ENCODE results near the gene STRN3. TPM values are rescaled to one million over a fixed set of nuclear protein-coding genes. Genes with fewer than 3 reads are reported as not detected.

The STRN3 gene
- total RNA-seq, 2 experiments from 2014 or later, result 16.0 to 18.1 TPM

DNA sequence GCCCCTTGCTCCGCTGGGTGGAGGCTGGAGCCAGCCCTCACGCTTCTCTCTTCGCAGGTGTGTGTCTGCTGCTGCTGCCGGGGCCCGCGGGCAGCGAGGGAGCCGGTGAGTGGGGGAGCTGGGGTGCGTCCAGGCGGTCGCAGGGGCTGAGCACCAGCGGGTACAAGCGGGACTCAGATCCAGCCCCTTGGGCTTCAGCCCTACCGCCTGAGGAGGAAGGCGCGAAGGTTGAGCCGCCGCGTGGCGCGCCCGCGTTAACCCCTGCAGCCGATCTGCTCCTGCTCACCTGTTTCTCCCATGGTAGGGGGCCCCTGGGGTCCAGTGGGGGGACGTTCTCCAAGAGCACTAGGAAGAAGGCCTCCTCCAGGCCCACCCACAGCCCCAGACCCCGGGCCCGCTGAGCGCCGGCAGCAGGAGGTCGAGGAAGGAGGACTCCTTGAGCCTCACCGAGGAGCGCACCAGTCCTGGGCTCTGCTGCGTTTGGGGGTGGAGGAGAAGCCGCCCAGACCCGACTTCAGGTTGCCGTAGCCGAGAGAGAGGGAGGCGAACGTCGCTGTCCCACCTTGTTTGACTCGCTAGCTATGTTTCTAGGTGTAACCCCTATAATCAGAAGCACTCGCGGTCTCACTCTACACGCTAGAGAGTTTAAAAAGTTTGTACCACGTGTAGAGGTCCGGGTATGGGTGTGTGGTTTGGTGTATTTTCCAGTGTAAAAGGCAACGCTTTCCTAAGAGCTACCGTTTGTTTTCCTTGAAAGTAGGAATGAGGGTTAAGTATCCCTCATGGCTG is 151.0 kb downstream of the STRN3 start:
- peaks cover 13% of the 10 kb centered on the region for H3K4me1 Mint-ChIP-seq
- no peaks in the 10 kb centered on the region for H3K9me3 Mint-ChIP-seq
- no peak overlapping the region for H3K27ac Mint-ChIP-seq
- peaks cover 61% of the 10 kb centered on the region for H3K27me3 Mint-ChIP-seq
- H3K4me3 Mint-ChIP-seq, result peak overlapping the region; percentile 78
- peak; percentile 15 for DNase-seq
- H3K36me3 Mint-ChIP-seq, result peaks cover 2% of the 10 kb centered on the region

DNA sequence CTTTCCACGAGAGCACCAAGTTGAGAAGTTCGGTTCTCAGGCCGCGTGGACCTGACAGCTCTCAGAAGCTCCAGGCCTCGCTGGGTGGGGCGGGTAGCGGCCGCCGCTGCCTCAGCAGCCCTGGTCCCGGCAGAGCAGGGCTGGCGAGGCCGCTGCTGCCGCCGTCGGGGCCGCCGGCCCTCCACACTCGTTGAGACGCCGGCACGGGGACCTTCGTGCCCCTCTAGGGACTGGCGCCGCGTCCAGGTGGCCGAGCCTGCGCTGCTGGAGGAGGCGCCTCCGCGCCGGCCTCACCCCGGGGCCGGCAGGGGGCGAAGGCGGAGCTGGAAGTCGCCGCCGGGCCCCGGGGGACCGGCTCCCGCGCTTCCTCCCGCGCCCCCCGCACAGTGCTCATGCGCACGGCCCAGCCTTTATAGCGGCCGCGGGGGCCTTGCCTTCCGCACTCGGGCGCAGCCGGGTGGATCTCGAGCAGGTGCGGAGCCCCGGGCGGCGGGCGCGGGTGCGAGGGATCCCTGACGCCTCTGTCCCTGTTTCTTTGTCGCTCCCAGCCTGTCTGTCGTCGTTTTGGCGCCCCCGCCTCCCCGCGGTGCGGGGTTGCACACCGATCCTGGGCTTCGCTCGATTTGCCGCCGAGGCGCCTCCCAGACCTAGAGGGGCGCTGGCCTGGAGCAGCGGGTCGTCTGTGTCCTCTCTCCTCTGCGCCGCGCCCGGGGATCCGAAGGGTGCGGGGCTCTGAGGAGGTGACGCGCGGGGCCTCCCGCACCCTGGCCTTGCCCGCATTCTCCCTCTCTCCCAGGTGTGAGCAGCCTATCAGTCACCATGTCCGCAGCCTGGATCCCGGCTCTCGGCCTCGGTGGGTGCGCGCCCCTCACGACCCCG is 151.8 kb downstream of the STRN3 start, which contains the start of gene COCH:
COCH (plus strand) TSS at position 440 of the 879 bp plus-strand sequence; CDS start at position 820, 380 bp downstream.
- no peaks in the 10 kb centered on the region for H3K9me3 Mint-ChIP-seq
- peak within 1 kb of the TSS; percentile 78 for H3K4me3 Mint-ChIP-seq
- H3K27me3 Mint-ChIP-seq, result peaks cover 68% of the 10 kb centered on the region
- H3K36me3 Mint-ChIP-seq, result peaks cover 2% of the 10 kb centered on the region
- H3K4me1 Mint-ChIP-seq, result peaks cover 13% of the 10 kb centered on the region
- peak; percentile 63 for DNase-seq
- no peak within 1 kb of the TSS for H3K27ac Mint-ChIP-seq

DNA sequence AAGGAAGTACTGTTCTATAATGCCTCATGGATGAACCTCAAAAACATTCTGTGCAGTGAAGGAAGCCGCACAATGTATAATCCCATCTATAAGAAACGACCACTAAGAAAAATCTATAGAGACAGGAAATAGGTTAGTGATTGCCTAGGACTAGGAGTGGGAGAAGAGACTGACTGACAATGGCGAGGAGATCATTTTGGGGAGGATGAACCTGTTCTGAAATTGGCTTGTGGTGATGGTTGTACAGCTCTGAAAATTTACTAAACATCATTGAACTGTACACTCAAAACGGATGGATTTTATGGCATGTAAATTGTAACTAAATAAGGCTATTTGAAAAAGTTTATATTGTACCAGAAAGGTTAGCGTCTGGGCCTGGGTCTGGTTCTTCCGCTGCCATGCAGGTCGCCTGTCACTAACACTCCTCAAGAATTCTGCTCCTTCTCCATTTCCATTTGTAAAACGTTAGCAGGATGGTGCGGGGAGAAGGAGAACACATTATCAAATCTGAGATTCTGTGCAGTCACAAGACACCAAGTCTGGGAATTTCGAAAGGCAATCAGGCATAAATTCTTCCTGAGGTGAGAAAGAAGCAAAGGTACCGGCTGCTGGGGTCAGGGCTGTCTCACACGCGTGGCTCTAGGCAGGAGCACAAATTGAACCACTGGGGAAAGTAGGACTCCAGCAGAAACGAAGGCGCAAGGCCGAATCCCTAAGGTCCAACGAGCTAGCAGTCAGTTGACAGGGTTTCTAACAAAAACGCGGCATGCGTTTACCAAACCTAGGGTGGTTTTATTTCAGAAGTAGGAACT is 152.7 kb downstream of the STRN3 start:
- Mint-ChIP-seq H3K27ac (no peak overlapping the region), H3K36me3 (peaks cover 2% of the 10 kb centered on the region), H3K4me3 (peak overlapping the region; percentile 57), H3K4me1 (peaks cover 13% of the 10 kb centered on the region), H3K27me3 (peaks cover 68% of the 10 kb centered on the region), H3K9me3 (no peaks in the 10 kb centered on the region)
- no peak for DNase-seq

DNA sequence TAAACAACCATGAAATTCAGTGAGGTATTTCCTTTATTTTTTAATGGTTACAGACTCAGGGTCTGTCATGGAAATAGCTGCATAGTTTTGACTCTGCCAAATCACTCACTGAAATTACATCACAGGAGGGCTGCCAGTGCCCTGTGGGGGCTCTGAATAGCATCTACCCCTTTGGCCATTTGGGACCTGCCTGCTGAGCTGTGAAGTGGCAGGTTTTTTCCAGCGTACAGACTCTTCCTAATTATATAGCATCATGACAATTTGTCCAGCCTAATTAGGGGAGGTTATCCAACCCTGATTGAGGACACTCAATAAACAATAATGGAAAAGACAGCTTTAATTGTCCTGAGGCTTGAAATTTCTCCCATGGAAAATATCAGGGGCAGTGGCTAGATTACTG is 153.6 kb downstream of the STRN3 start:
- H3K9me3 Mint-ChIP-seq, result no peaks in the 10 kb centered on the region
- no peak overlapping the region for H3K4me3 Mint-ChIP-seq
- H3K4me1 Mint-ChIP-seq, result peaks cover 13% of the 10 kb centered on the region
- H3K36me3 Mint-ChIP-seq, result peaks cover 2% of the 10 kb centered on the region
- H3K27ac Mint-ChIP-seq, result no peak overlapping the region
- H3K27me3 Mint-ChIP-seq, result peaks cover 66% of the 10 kb centered on the region
- no peak for DNase-seq

DNA sequence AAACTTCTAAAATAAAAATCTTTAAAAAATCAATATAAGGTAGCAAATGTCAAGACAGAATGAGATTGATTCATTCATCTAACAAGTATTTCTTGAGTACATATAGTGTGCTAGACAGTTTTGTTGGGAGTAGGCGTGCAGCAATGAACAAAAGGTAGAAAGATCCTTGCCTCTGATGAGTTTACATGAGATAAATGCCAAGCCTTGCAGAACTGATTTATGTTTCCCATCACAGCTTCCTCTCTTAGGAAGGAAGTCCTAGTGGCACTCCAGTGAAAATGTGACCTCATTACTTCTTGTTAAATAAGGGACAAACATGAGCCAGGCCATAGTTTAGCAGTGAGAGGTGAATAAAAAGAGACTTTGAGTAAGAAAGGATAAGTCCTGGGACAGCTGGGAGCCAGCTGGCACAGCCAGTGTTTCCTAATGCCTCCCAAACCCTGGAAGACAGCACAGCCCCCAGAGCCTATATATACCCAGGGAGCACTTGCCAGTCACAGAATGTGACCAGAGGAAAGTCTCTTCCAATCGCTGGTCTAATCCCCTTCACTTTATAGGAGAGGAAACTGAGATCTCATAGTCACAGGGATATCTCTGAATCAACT is 156.5 kb downstream of the STRN3 start:
- no peak for DNase-seq
- no peaks in the 10 kb centered on the region for H3K36me3 Mint-ChIP-seq
- H3K9me3 Mint-ChIP-seq, result no peaks in the 10 kb centered on the region
- H3K27me3 Mint-ChIP-seq, result peaks cover 45% of the 10 kb centered on the region
- no peak overlapping the region for H3K4me3 Mint-ChIP-seq
- H3K27ac Mint-ChIP-seq, result no peak overlapping the region
- H3K4me1 Mint-ChIP-seq, result peaks cover 7% of the 10 kb centered on the region

DNA sequence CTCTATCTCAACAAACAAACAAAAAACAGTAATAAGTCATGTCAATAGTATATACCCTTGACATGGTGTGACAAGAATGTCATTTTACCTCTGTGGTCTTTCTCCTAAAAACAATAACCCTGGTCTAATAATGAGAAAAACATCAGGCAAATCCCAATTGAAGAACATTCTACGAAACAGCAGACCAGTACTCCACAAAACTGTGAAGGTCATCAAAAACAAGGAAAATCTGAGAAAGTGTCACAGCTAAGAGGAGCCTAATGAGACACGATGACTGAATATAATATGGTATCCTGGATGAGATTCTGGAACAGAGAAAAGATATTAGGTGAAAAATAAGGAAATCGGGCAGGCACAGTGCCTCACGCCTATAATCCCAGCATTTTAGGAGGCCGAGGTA is 157.4 kb downstream of the STRN3 start:
- Mint-ChIP-seq H3K27me3 (peaks cover 45% of the 10 kb centered on the region), H3K36me3 (no peaks in the 10 kb centered on the region)

DNA sequence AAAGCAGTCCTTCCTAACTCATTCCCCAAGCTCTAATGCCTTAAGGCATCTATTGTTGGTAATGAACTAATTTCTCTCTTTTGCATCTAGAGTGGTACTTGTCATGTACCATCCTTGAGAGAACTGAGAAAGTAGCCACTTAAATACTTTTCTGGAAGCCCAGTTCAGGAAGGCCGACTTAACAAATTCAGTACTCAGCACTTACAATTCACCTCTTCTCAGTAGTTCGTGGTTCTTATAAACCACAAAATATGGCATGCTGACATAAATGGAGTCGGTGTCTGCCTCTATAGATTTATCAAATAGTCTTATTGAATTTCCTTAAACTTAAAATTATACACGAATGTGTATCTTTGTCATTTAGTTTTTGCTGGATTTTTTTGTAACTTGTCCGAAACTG is 161.2 kb downstream of the STRN3 start:
- H3K4me3 Mint-ChIP-seq, result no peak overlapping the region
- no peaks in the 10 kb centered on the region for H3K36me3 Mint-ChIP-seq
- H3K27me3 Mint-ChIP-seq, result peaks cover 40% of the 10 kb centered on the region
- no peaks in the 10 kb centered on the region for H3K4me1 Mint-ChIP-seq
- H3K27ac Mint-ChIP-seq, result no peak overlapping the region
- H3K9me3 Mint-ChIP-seq, result no peaks in the 10 kb centered on the region
- no peak for DNase-seq

More for the DNA sequence above, 157.4 kb downstream of the STRN3 start:
- Mint-ChIP-seq H3K27ac (no peak overlapping the region), H3K9me3 (no peaks in the 10 kb centered on the region), H3K4me3 (no peak overlapping the region), H3K4me1 (peaks cover 6% of the 10 kb centered on the region)
- DNase-seq, result no peak

DNA sequence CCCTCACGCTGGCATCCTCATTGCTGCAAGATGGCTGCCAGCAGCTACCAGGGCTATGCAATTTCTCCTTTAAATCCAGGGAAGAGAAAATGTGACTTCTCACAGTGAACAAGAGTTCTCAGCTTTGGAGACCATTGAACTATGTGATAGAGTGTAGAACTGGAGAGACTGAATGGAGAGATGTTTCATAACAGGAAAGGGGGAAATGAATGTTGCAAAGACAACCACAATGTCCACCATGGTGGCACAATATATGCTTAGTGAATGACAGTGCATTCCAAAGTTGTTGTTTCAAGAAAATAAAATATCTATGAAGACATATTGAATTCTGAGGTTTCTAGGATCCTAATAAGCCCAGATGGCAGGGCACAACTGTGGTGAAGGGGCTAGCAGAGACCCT is 165.0 kb downstream of the STRN3 start:
- no peak overlapping the region for H3K27ac Mint-ChIP-seq
- H3K4me3 Mint-ChIP-seq, result no peak overlapping the region
- H3K4me1 Mint-ChIP-seq, result no peaks in the 10 kb centered on the region
- peaks cover 47% of the 10 kb centered on the region for H3K27me3 Mint-ChIP-seq
- no peak for DNase-seq
- H3K9me3 Mint-ChIP-seq, result no peaks in the 10 kb centered on the region
- no peaks in the 10 kb centered on the region for H3K36me3 Mint-ChIP-seq

DNA sequence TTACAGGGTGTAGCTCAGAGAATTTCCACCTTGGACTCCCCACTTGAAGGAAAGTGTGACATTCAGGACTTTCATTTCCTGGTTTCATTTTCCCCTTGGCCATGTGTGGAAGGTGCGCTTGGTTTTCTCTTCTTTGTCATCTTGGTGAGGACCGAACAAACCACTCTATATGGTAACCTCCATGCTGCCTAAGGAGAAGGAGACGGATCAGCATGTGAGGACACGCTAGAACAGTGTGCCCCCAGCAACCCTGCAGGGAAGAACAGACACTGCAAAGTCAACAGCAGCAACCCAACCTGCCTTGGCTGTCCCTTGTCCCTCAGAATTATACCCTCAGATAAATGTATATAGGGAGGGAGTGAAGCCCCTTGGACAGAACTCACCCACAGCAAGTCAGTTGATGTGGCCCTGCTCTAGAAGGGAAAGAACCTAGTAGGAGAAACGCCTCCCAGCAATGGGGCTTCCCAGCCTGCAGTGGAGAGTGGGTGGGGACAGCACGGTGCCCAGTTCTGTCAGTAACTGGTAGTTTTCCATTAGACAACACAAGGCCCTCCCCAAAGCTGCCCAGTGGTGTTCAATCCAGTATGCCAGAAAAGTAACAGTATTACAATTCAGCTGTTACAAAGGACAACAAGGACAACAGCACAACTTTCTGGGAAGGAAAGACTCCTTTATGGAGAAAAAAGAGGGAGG is 170.7 kb downstream of the STRN3 start:
- peaks cover 12% of the 10 kb centered on the region for H3K36me3 Mint-ChIP-seq
- H3K4me3 Mint-ChIP-seq, result no peak overlapping the region
- peaks cover 15% of the 10 kb centered on the region for H3K4me1 Mint-ChIP-seq
- peak overlapping the region; percentile 81 for H3K27ac Mint-ChIP-seq
- peak; percentile 45 for DNase-seq
- peaks cover 44% of the 10 kb centered on the region for H3K27me3 Mint-ChIP-seq
- H3K9me3 Mint-ChIP-seq, result peaks cover 6% of the 10 kb centered on the region

DNA sequence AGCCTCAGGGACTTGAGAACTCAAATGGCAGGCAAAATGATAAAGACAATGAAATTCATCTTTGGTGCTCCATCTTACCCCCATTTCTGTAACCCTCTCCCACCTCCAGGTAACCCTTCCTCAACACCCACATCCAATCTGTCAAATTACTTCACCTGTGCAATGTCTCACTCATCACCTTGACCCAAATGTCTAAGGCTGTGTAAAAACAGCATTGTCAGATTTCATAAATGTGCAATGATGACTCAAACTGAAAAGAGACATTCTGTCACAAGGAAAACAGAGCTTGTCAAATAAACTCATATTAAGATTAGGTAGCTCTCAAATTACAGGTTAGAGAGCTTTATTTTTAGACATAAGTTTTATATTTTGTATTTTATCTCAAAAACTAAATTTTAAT is 171.7 kb downstream of the STRN3 start:
- DNase-seq, result no peak
- H3K4me1 Mint-ChIP-seq, result peaks cover 15% of the 10 kb centered on the region
- H3K27ac Mint-ChIP-seq, result peak overlapping the region; percentile 72
- H3K9me3 Mint-ChIP-seq, result peaks cover 6% of the 10 kb centered on the region
- peaks cover 12% of the 10 kb centered on the region for H3K36me3 Mint-ChIP-seq
- H3K27me3 Mint-ChIP-seq, result peaks cover 43% of the 10 kb centered on the region
- no peak overlapping the region for H3K4me3 Mint-ChIP-seq

DNA sequence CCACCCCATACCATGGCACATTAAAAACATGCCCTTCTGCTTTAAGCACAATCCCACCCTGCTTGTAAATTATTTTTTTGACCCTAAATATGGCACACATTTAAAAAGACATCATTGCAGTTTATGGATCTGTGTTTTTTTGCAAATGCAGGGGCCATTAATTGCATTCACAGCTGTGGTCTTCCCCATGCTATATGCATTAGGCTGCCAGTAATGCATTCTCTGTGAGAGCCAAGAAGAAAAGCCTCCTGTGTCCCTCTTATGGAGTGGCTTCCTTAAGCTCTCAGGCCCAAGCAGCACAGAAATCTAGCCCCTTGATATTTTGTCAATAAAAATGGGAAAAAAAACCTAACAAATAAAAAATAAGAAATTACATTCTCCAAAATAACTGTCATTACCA is 172.2 kb downstream of the STRN3 start:
- no peak overlapping the region for H3K27ac Mint-ChIP-seq
- H3K9me3 Mint-ChIP-seq, result peaks cover 6% of the 10 kb centered on the region
- H3K27me3 Mint-ChIP-seq, result peaks cover 45% of the 10 kb centered on the region
- DNase-seq, result no peak
- H3K4me3 Mint-ChIP-seq, result no peak overlapping the region
- H3K4me1 Mint-ChIP-seq, result peaks cover 15% of the 10 kb centered on the region
- H3K36me3 Mint-ChIP-seq, result peaks cover 12% of the 10 kb centered on the region

DNA sequence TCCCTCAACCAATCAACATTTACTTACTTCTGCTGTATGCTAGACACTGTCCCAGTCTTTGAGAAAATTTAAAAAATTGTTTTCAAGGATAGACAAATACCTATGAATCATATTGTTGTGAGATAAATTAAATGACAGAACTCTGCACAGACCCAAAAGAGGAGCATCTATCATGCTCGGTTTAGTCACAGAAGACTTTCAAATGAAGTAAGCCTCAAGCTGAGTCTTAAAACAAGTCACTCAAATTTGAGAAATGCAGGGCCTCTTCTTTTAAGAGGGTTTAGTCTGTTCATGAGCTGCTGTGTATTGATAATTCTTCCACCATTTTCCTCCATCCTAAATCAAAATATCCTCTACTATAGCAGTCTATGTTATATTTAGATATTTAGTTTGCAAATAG is 176.2 kb downstream of the STRN3 start:
- Mint-ChIP-seq H3K27ac (no peak overlapping the region), H3K4me3 (no peak overlapping the region), H3K27me3 (peaks cover 54% of the 10 kb centered on the region), H3K36me3 (peaks cover 3% of the 10 kb centered on the region), H3K4me1 (peaks cover 6% of the 10 kb centered on the region), H3K9me3 (peaks cover 2% of the 10 kb centered on the region)
- DNase-seq, result no peak

DNA sequence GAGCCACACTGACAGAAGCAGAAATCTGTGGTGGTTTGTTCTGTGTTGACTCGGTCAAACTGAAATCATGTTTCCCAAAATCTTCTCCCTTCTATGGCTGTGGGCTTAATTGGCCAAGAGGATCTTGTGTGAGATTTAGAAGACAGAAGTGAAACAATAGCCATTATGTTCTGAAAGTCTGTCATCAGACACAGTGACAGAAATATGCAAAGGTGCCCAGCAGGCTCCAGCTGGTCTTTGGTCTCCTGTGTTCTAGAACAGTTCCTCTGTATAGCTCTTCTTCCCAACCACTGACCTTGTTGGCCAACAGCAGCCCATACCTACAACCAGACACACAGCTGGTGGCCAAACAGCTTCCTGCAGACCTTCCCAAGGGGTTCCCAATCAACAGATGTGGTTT is 176.8 kb downstream of the STRN3 start:
- peaks cover 2% of the 10 kb centered on the region for H3K4me1 Mint-ChIP-seq
- no peak for DNase-seq
- H3K36me3 Mint-ChIP-seq, result no peaks in the 10 kb centered on the region
- H3K4me3 Mint-ChIP-seq, result no peak overlapping the region
- peaks cover 51% of the 10 kb centered on the region for H3K27me3 Mint-ChIP-seq
- no peak overlapping the region for H3K27ac Mint-ChIP-seq
- H3K9me3 Mint-ChIP-seq, result no peaks in the 10 kb centered on the region
